NT2/D1 (cell line): Measurements from ENCODE around the gene BLID.

ENCODE experiments used
- YY1 ChIP-seq: IDR thresholded peaks from 2 replicates; pipeline ENCODE4 v1.6.1; 2011; ENCODE audit not compliant: insufficient read length, insufficient read depth
- ZNF274 ChIP-seq: IDR thresholded peaks from 2 replicates; pipeline ENCODE4 v1.6.1; 2011; ENCODE audit warnings: mild to moderate bottlenecking, low read depth, low read length

GRCh38 chr11:122116591-122116990, 576 bp upstream of the BLID start:
- TF ChIP-seq YY1 (no peak), ZNF274 (no peak)
